NB4 (cell line): ENCODE data around the gene TRIM58.

Experiments
- DNase-seq: peaks from one replicate; pipeline ENCODE4 v3.0.0; 2010; ENCODE audit warnings: low read depth
- H3K4me3 ChIP-seq: one replicate; pipeline ENCODE4 v1.5.1; 2011; ENCODE audit warnings: mild to moderate bottlenecking, low read depth, low read length, moderate library complexity
- CTCF ChIP-seq: IDR thresholded peaks from one replicate; pipeline ENCODE4 v1.5.1; 2012; ENCODE audit warnings: low read depth, low read length
- MYC ChIP-seq: IDR thresholded peaks from 2 replicates; pipeline ENCODE4 v1.6.1; 2011; ENCODE audit warnings: low read depth, low read length
- POLR2A ChIP-seq: IDR thresholded peaks from 2 replicates; pipeline ENCODE4 v1.6.1; 2011; ENCODE audit warnings: mild to moderate bottlenecking; ENCODE audit not compliant: insufficient read length; ENCODE audit errors: extremely low read depth
- TF ChIP-seq, protein P1 (sequence below): IDR thresholded peaks from 2 replicates; pipeline ENCODE4 v1.6.1; 2011; ENCODE audit warnings: low read depth, low read length

The TRIM58 gene

DNA sequence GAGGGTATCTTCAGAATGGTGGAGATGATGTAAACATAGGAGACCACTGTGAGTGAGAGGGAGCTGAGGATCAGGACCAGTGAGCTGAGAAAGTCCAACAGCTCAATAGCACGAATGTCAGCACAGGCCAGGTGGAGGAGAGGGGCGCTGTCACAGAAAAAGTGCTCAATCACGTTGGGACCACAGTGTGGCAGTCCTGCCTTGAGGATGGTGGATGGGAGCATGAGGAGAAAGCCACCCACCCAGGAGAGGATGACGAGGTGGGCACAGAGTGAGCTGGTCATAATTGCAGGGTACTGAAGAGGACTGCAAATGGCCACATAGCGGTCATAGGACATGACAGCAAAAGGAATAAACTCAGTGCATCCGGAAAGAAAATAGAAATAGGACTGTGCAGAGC lies 23.4 kb upstream of the TRIM58 start:
- no peak for DNase-seq
- TF ChIP-seq, protein P1, sequence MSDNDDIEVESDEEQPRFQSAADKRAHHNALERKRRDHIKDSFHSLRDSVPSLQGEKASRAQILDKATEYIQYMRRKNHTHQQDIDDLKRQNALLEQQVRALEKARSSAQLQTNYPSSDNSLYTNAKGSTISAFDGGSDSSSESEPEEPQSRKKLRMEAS: no peak
- no peak for TF ChIP-seq POLR2A
- no peak for TF ChIP-seq MYC
- no peak for TF ChIP-seq CTCF
- H3K4me3 ChIP-seq: no peak overlapping the region

GRCh38 chr1:247840818-247841217 lies 16.2 kb upstream of the TRIM58 start:
- DNase-seq: no peak
- no peak overlapping the region for H3K4me3 ChIP-seq
- TF ChIP-seq MYC (no peak), CTCF (no peak), POLR2A (no peak)
- TF ChIP-seq, protein P1: no peak

GRCh38 chr1:247841796-247842195 lies 15.2 kb upstream of the TRIM58 start, which contains the start of gene OR11L1:
OR11L1 (minus strand) TSS chr1:247841896; CDS start chr1:247841896, 0 bp downstream.
- TF ChIP-seq MYC (no peak), POLR2A (no peak), CTCF (no peak)
- TF ChIP-seq, protein P1: no peak
- DNase-seq: no peak
- H3K4me3 ChIP-seq: no peak within 1 kb of the TSS

- no peak for DNase-seq
- H3K4me3 ChIP-seq: no peak overlapping the region
- no peak for TF ChIP-seq POLR2A
- no peak for TF ChIP-seq MYC
- TF ChIP-seq, protein P1: no peak
- TF ChIP-seq CTCF: no peak
Observed at GRCh38 chr1:247843411-247843810, 13.6 kb upstream of the TRIM58 start.

GRCh38 chr1:247845011-247845692 lies 11.8 kb upstream of the TRIM58 start:
- no peak for DNase-seq
- H3K4me3 ChIP-seq: no peak overlapping the region
- TF ChIP-seq POLR2A (no peak), CTCF (no peak), MYC (no peak)
- TF ChIP-seq, protein P1: no peak

DNA sequence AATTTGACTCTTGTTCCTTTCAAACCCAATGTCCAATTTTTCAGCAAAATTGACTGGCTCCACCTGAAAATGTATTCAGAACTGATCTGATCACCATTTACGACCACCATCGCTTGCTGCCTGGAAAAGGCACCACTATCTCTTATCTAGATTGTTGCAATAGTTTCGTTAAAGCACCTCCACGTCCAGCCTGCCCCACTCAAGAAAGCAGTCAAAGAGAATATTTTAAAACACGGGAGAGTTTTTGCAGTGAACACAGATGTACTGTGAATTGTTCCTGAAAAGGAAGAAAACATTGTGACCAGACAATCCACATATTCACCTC lies 11.3 kb upstream of the TRIM58 start:
- no peak overlapping the region for H3K4me3 ChIP-seq
- no peak for DNase-seq
- no peak for TF ChIP-seq CTCF
- no peak for TF ChIP-seq MYC
- TF ChIP-seq, protein P1: no peak
- TF ChIP-seq POLR2A: no peak
